CD4-positive, alpha-beta T cell (primary cell): ENCODE measurements around the gene ADSL. TPM values are rescaled to one million over a fixed set of nuclear protein-coding genes. Genes with fewer than 3 reads are reported as not detected.
A peak's percentile ranks its signal among the peaks of the same experiment; 100 is the strongest.

ENCODE experiments used
- ATAC-seq: fragments of 200-7000 bp; cut with Tn5 transposase; one replicate; pipeline ENCODE4 v1.10.0; 2022; ENCODE audit warnings: mild to moderate bottlenecking; ENCODE audit not compliant: poor library complexity
- CTCF ChIA-PET: fragments of 350-600 bp; sonication (Branson Sonifier 250); formaldehyde crosslinking; loops from one replicate; lab custom pipeline; 2021; ENCODE audit warnings: antibody characterized with exemption, inconsistent platforms; lab: Charles Lee
- POLR2A ChIA-PET: fragments of 350-600 bp; sonication (Branson Sonifier 250); formaldehyde crosslinking; loops from one replicate; lab custom pipeline; 2021; ENCODE audit warnings: antibody characterized with exemption, inconsistent platforms; lab: Charles Lee
- DNase-seq, 14 experiments: peaks; one replicate each; pipeline ENCODE4 v3.0.0-alpha.2; 2013 to 2020; ENCODE audit warnings: mixed read lengths in 2 of 14
- H3K27ac ChIP-seq, 2 donors: one replicate each; pipeline versions ENCODE4 v1.5.1 to v1.7.0; 2013; ENCODE audit warnings: low read length in 2 of 2, low read depth in 1 of 2, mild to moderate bottlenecking in 1 of 2
- H3K27me3 ChIP-seq, 2 experiments: 1 replicate in 1 of 2; 2 replicates in 1 of 2; pipeline versions ENCODE4 v1.6.1 to v1.7.0; 2013; ENCODE audit warnings: low read length in 2 of 2, control low read depth in 1 of 2, mild to moderate bottlenecking in 1 of 2, moderate library complexity in 1 of 2; ENCODE audit not compliant: insufficient read depth in 2 of 2, control insufficient read depth in 1 of 2
- H3K36me3 ChIP-seq: one replicate; pipeline ENCODE4 v1.6.1; 2013; ENCODE audit warnings: low read length, control low read depth; ENCODE audit not compliant: insufficient read depth
- H3K4me1 ChIP-seq: one replicate; pipeline ENCODE4 v1.6.1; 2013; ENCODE audit warnings: low read length, control low read depth; ENCODE audit not compliant: insufficient read depth
- H3K4me3 ChIP-seq: one replicate; pipeline ENCODE4 v1.5.1; 2013; ENCODE audit warnings: mild to moderate bottlenecking, low read length, moderate library complexity
- H3K9me3 ChIP-seq, 2 experiments: 1 replicate in 1 of 2; 2 replicates in 1 of 2; pipeline versions ENCODE4 v1.6.1 to v1.7.0; 2013; ENCODE audit warnings: low read length in 2 of 2, mild to moderate bottlenecking in 2 of 2, control low read depth in 1 of 2, moderate library complexity in 1 of 2; ENCODE audit not compliant: control insufficient read depth in 1 of 2, insufficient read depth in 1 of 2
- H3K27ac Mint-ChIP-seq: one replicate; pipeline ENCODE4 v1.8.0; 2020; ENCODE audit warnings: mixed read lengths
- H3K27me3 Mint-ChIP-seq: one replicate; pipeline ENCODE4 v1.8.0; 2021; ENCODE audit warnings: mixed read lengths
- H3K36me3 Mint-ChIP-seq: one replicate; pipeline ENCODE4 v1.8.0; 2021; ENCODE audit warnings: low read depth, mixed read lengths
- H3K4me1 Mint-ChIP-seq: one replicate; pipeline ENCODE4 v1.8.0; 2021; ENCODE audit warnings: low read depth, mixed read lengths
- H3K4me3 Mint-ChIP-seq: one replicate; pipeline ENCODE4 v1.8.0; 2020; ENCODE audit warnings: mild to moderate bottlenecking, mixed read lengths
- H3K9me3 Mint-ChIP-seq: one replicate; pipeline ENCODE4 v1.8.0; 2020; ENCODE audit warnings: mixed read lengths
- intact Hi-C, 2 experiments: fragments of 100-400 bp; cut with DNase I in 1 of 2; cut with micrococcal nuclease in 1 of 2; formaldehyde crosslinking; loops; one replicate each; pipeline versions ENCODE4 v1.15.1 to v1.9.0; 2023 to 2025; cut with DNase I, micrococcal nuclease
- total RNA-seq, 174 experiments: library from RNA in 2 of 174; stranded (reverse) in 2 of 174; gene quantifications; one replicate each; pipeline ENCODE4 v1.2.3 and lab custom pipeline; 2021 to 2026
- TF ChIP-seq, protein P1 (sequence below): fragments of 200-600 bp; IDR thresholded peaks from one replicate; pipeline ENCODE4 v1.8.0; 2022; ENCODE audit warnings: antibody characterized with exemption, mild to moderate bottlenecking

ADSL gene
- total RNA-seq, 2 experiments from 2014 or later: 62.9 to 75.3 TPM

DNA sequence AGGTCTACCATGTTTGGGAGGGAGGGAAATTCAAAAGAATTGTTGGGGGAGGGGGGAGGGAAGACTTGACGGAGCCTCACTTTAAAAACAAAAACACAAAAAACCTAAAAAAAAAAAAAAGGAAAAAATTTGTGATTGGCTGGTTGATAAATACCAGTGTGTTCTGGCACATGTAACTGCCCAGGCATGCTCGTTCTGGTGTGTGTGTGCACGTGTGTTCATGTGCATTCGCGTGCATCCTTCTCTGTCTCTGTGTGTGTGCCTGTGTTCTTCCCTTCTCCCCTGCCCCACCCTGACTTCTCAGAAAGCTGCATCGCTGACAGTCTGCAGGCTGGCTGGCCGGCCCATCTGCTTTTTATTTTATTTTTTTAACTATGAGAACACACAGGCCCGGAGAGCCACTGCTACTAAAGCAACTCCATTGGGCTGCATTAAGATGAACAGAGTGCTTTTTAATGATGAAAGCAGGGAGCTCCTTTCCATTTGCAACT, 22.6 kb upstream of the ADSL start:
- Mint-ChIP-seq H3K4me3 (peak overlapping the region; percentile 88), H3K4me1 (peaks cover 90% of the 10 kb centered on the region), H3K27ac (peak overlapping the region; percentile 97), H3K27me3 (no peaks in the 10 kb centered on the region), H3K9me3 (no peaks in the 10 kb centered on the region), H3K36me3 (peaks cover 73% of the 10 kb centered on the region)
- intact Hi-C loops: loop anchor here (1.0 to 2.0 kb wide), 4 partner anchors 9 to 33 kb away; no protein-coding TSS in a partner anchor
- H3K4me3 ChIP-seq: peak overlapping the region; percentile 13
- H3K36me3 ChIP-seq: peaks cover 33% of the 10 kb centered on the region
- TF ChIP-seq, protein P1, sequence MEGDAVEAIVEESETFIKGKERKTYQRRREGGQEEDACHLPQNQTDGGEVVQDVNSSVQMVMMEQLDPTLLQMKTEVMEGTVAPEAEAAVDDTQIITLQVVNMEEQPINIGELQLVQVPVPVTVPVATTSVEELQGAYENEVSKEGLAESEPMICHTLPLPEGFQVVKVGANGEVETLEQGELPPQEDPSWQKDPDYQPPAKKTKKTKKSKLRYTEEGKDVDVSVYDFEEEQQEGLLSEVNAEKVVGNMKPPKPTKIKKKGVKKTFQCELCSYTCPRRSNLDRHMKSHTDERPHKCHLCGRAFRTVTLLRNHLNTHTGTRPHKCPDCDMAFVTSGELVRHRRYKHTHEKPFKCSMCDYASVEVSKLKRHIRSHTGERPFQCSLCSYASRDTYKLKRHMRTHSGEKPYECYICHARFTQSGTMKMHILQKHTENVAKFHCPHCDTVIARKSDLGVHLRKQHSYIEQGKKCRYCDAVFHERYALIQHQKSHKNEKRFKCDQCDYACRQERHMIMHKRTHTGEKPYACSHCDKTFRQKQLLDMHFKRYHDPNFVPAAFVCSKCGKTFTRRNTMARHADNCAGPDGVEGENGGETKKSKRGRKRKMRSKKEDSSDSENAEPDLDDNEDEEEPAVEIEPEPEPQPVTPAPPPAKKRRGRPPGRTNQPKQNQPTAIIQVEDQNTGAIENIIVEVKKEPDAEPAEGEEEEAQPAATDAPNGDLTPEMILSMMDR: no peak
- peaks cover 49% of the 10 kb centered on the region for H3K4me1 ChIP-seq
- peak overlapping the region; percentile 71 to 74 for H3K27ac ChIP-seq
- ChIA-PET CTCF (interaction anchor here (1.0 to 2.0 kb wide), 3 partner anchors 24 to 82 kb away, joined by 3 to 4 read pairs (median 3); no protein-coding TSS in a partner anchor), POLR2A (interaction anchor here (0.8 to 5.9 kb wide), 13 partner anchors 11 to 804 kb away, joined by 3 to 75 read pairs (median 4); partner anchors contain the start of gene ADSL)
- no peaks in the 10 kb centered on the region for H3K9me3 ChIP-seq
- ATAC-seq: peak; percentile 15
- no peaks in the 10 kb centered on the region for H3K27me3 ChIP-seq
- DNase-seq: peak in 9 of 14 experiments; percentile 22 to 82 (median 36)

DNA sequence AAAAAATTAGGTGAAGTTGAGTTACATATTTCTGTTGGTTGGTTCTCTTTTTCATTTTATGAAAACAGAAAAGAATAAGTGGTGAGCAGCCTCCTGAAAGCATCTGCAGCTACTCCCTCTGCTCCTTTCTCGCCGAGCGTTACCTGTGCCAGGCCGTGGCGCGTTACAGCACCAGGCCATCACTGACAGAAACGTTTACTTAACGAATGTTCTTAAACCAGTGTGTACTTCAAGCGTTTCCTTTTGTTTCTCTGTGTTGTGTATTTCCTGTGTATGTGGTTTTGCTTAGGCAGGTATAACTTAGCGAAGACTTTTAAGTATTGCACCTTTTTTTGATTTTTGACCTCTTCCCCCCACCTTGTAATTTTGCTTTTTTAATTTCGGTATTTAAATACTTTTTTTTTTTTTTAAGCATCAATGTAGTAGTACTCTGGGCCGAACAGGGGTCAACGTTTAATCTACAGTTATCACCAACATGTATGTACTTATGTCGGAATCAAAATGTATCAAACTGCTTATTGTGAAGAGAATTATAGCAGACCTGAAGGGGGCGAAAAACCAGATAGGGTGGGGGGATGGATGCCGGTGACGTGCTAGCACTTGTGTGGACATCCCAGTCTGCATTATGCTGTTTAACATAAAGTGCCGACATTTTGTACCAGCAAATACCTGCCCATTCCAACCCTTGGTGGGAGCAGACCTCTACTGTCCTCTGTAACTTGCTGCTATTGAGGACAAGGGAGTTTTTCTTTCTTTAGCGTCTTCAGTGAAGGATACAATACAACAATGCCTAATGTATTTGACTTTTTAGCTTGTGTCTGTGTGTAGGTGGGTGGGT, 21.6 kb upstream of the ADSL start:
- H3K27me3 ChIP-seq: no peaks in the 10 kb centered on the region
- Mint-ChIP-seq H3K4me1 (peaks cover 94% of the 10 kb centered on the region), H3K27me3 (no peaks in the 10 kb centered on the region), H3K36me3 (peaks cover 64% of the 10 kb centered on the region), H3K9me3 (no peaks in the 10 kb centered on the region), H3K27ac (peak overlapping the region; percentile 97), H3K4me3 (peak overlapping the region; percentile 88)
- CTCF ChIA-PET: interaction anchor here (1.0 to 3.6 kb wide), 6 partner anchors 11 to 83 kb away, joined by 3 to 29 read pairs (median 4); partner anchors contain the start of gene ADSL
- intact Hi-C loops: loop anchor here (1.0 to 2.0 kb wide), 4 partner anchors 8 to 34 kb away; no protein-coding TSS in a partner anchor
- ATAC-seq (peak; percentile 71), DNase-seq (peak; percentile 49 to 89 (median 61))
- peak overlapping the region; percentile 71 to 74 for H3K27ac ChIP-seq
- H3K9me3 ChIP-seq: no peaks in the 10 kb centered on the region
- POLR2A ChIA-PET: interaction anchor here (0.6 to 5.9 kb wide), 16 partner anchors 10 to 805 kb away, joined by 3 to 75 read pairs (median 4); partner anchors contain the start of genes ADSL and TNRC6B
- H3K4me1 ChIP-seq: peaks cover 53% of the 10 kb centered on the region
- H3K36me3 ChIP-seq: peaks cover 38% of the 10 kb centered on the region
- peak overlapping the region; percentile 13 for H3K4me3 ChIP-seq
- TF ChIP-seq, protein P1: peak; percentile 22

DNA sequence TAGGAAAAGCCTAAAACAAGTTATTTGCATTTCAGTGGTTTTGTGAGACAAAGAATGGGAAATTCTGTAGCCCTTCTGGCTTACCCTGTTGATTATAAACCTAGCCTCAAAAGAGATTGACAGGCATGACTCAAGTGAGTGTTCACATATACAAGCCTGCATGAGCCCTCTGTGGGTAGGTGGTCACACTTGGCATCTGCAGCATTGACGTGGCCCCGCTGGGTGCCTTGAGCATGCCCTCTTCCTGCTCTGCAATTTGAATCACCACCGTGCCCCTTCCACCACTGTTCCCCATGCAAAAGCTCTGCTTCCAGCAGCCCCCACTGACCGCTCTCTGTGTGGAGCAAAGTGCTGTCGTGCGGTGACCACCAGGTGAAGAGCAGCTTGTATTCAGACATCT, 21.0 kb upstream of the ADSL start:
- H3K27me3 ChIP-seq: no peaks in the 10 kb centered on the region
- Mint-ChIP-seq H3K4me3 (peak overlapping the region; percentile 88), H3K4me1 (peaks cover 98% of the 10 kb centered on the region), H3K9me3 (no peaks in the 10 kb centered on the region), H3K27me3 (no peaks in the 10 kb centered on the region), H3K36me3 (peaks cover 62% of the 10 kb centered on the region), H3K27ac (peak overlapping the region; percentile 97)
- TF ChIP-seq, protein P1: no peak
- ChIA-PET POLR2A (interaction anchor here (0.6 to 5.9 kb wide), 5 partner anchors 9 to 281 kb away, joined by 3 to 75 read pairs (median 8); partner anchors contain the start of genes ADSL and TNRC6B), CTCF (interaction anchor here (1.2 to 3.6 kb wide), 4 partner anchors 10 to 145 kb away, joined by 3 to 29 read pairs (median 4); partner anchors contain the start of gene ADSL)
- H3K27ac ChIP-seq: peak overlapping the region; percentile 71 to 74
- H3K36me3 ChIP-seq: peaks cover 33% of the 10 kb centered on the region
- intact Hi-C loops: loop anchor here (2.0 kb wide), 2 partner anchors 17 to 35 kb away; no protein-coding TSS in a partner anchor
- ATAC-seq: peak; percentile 56
- peak in 13 of 14 experiments; percentile 29 to 75 (median 56) for DNase-seq
- H3K9me3 ChIP-seq: no peaks in the 10 kb centered on the region
- peak overlapping the region; percentile 13 for H3K4me3 ChIP-seq
- H3K4me1 ChIP-seq: peaks cover 54% of the 10 kb centered on the region
